GM21723 (cell line): ENCODE results near the gene ZDHHC23.
A peak's percentile ranks its signal among the peaks of the same experiment; 100 is the strongest.

Experiments
- ATAC-seq: cut with Tn5 transposase; IDR thresholded peaks from one replicate; pipeline ENCODE4 v1.9.1; 2021; ENCODE audit warnings: mild to moderate bottlenecking, moderate library complexity; ENCODE audit not compliant: unreplicated experiment

The ZDHHC23 gene

DNA sequence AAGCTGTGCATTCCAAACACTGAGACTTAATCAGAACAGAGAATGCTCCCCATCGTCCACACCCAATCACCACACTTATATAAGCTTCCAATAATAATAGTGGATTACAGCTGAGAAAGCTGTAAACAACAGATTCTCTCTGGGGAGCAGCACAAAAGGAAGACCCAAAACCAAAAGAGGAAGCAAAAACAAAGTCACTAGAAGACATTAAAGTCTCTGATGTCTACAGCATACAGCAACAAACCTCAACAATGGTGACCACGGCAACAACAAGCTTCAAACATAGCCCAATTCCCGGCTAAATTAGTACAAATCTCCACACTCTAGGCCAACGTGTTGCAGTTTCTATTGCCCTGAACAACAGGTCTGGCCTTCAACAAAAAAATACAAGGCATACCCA, 37.7 kb downstream of the ZDHHC23 start:
- peak; percentile 96 for ATAC-seq

DNA sequence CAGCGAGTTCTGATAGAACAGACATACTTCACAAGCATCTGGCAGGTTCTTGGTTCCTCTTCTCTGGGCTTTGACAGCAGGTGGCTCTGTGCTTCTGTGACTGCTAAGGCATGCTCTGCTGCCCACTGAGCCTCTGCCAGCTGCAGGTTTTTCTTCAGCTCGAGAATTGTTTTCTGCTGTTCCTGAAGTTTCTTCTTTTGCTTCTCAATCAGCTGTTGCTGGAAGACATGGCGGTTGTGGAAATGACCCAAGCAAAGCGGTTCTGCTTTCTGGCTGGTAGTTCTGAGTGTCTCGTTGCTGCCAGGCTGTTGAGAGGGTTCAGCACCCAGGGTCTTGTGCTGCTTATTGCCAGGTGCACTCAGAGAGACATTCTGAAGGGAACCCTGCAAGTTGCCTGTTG, 57.7 kb downstream of the ZDHHC23 start:
- peak; percentile 98 for ATAC-seq

DNA sequence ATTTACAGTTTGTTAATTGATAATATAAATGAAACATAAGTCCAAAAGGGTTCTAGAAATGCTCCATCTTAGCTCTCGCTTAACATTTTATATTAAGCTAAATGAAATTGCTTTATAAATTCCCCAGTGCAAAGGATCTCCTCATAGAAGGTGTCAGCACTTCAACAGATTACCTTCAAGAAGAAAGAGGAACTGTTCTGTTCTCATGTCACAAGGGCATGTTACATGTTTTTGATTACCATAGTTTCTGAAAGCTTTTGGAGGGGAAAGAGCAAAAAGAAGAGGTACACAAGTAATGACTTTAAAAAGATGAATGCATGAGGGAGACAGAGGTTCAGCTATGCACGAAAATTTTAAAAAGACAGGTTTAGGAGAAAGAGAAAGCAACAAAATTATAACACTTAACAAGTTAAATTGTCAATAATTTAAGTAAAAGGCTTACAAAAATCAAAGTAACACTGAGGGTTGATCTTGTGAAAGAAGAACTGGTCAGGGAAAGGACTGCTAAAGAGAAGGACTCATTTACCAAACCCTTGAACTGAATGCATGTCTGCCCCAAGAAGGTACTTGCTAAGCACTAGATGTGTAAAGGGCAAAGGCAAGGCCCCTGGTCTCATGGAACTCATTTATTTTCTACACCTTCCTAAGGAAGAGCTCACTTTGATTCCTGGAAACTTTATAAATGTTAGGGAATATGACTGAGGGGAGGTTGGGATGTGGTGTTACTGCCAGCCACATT, 63.4 kb downstream of the ZDHHC23 start:
- ATAC-seq = peak; percentile 90
